Upper lobe of left lung (tissue), 6 donors: ENCODE measurements around the gene DNAJC18. TPM values are rescaled to one million over a fixed set of nuclear protein-coding genes. Genes with fewer than 3 reads are reported as not detected.

Experiments
- ATAC-seq, 2 donors: fragments of 200-7000 bp; cut with Tn5 transposase; one replicate each; pipeline ENCODE4 v1.9.1; 2022; ENCODE audit warnings: mild to moderate bottlenecking in 2 of 2, moderate library complexity in 2 of 2; ENCODE audit not compliant: low FRiP score in 2 of 2
- DNase-seq, 2 donors: peaks; one replicate each; pipeline ENCODE4 v3.0.0-alpha.2; 2019 to 2020
- H3K27ac ChIP-seq, 4 donors: fragments of 200-600 bp; sonication (generic); one replicate each; pipeline ENCODE4 v1.5.1; 2016 to 2019
- H3K27me3 ChIP-seq, 4 donors: fragments of 200-600 bp; sonication (generic); one replicate each; pipeline ENCODE4 v1.5.1; 2017 to 2019
- H3K36me3 ChIP-seq, 4 donors: fragments of 200-600 bp; sonication (generic); one replicate each; pipeline ENCODE4 v1.5.1; 2016 to 2019
- H3K4me1 ChIP-seq, 4 donors: fragments of 200-600 bp; sonication (generic); one replicate each; pipeline ENCODE4 v1.5.1; 2018 to 2019
- H3K4me3 ChIP-seq, 4 donors: fragments of 200-600 bp; sonication (generic); one replicate each; pipeline ENCODE4 v1.5.1; 2017 to 2019; ENCODE audit warnings: mild to moderate bottlenecking in 2 of 4, moderate library complexity in 1 of 4
- H3K9me3 ChIP-seq, 4 donors: fragments of 200-600 bp; sonication (generic); one replicate each; pipeline ENCODE4 v1.5.1; 2018 to 2019
- EP300 ChIP-seq, 4 donors: sonication (generic); formaldehyde crosslinking; IDR thresholded peaks; one replicate each; pipeline ENCODE4 v1.5.1; 2017; ENCODE audit warnings: antibody characterized with exemption in 4 of 4, control low read depth in 2 of 4
- POLR2A ChIP-seq, 4 donors: fragments of 450-650 bp; IDR thresholded peaks; one replicate each; pipeline ENCODE4 v1.5.1; 2016 to 2017; ENCODE audit warnings: antibody characterized with exemption in 4 of 4, mild to moderate bottlenecking in 2 of 4
- POLR2AphosphoS5 ChIP-seq, 2 donors: sonication (generic); formaldehyde crosslinking; IDR thresholded peaks; one replicate each; pipeline ENCODE4 v1.5.1; 2017; ENCODE audit warnings: antibody characterized with exemption in 2 of 2
- WGBS, 2 donors: methylation state at CpG; one replicate each; pipeline ENCODE4 v1.1.5; 2017 to 2018; 5-methylcytosine and 5-hydroxymethylcytosine counted together
- total RNA-seq, 6 donors: library from RNA; depleted of rRNA in 4 of 6; stranded (reverse); fragments of >200 nt in 4 of 6; gene quantifications; one replicate each; pipeline versions ENCODE4 v1.1.0 to v1.2.1, GENCODE V29; 2016 to 2021
- TF ChIP-seq, protein P1 (sequence below), 6 experiments: fragments of 450-650 bp in 4 of 6; fragments of 200-600 bp in 2 of 6; sonication (generic) in 2 of 6; IDR thresholded peaks; one replicate each; pipeline ENCODE4 v1.5.1; 2016 to 2019; ENCODE audit warnings: antibody characterized with exemption in 6 of 6
- donor health status: DM: no; HTN: no; CAD: no; lungs with moderate emphysema.
- donor health status: DM: no; HTN: yes; CAD: no; lungs with severe emphysema.

Gene DNAJC18
- total RNA-seq, 6 donors from 2014 or later, result 1.0 to 11.6 (median 6.3) TPM

DNA sequence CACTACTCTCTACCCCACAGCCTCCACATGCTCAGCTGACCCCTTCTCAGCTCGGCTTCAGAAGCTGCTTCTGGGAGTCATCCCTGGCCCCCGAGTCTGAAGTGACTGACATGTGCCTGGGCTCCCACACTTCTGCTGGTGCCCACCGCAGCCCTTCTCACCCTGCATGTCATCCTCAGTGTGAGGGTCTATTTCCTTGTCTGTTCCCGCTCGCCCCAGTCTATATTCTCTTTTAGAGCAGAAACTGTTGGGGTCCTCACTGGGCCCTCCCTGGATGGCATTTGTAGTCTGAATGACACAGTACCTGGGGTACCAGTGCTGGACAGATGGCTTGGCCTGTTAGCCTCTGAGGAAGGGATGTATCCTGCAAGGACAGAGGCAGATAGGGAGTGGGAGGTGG is 17.9 kb upstream of the DNAJC18 start:
- Histone ChIP-seq H3K27ac (peak overlapping the region in 1 of 4 donors; percentile 86), H3K4me3 (no peak overlapping the region), H3K9me3 (no peaks in the 10 kb centered on the region), H3K4me1 (peaks cover 13 to 35% (median 17%) of the 10 kb centered on the region in 4 donors), H3K36me3 (peaks cover 0 to 29% (median 3%) of the 10 kb centered on the region in 4 donors), H3K27me3 (no peaks in the 10 kb centered on the region)
- ATAC-seq (no peak), DNase-seq (no peak)
- no peak for TF ChIP-seq POLR2AphosphoS5 (IDR thresholded peaks at IDR 0.05)
- TF ChIP-seq EP300 (IDR thresholded peaks at IDR 0.05), result no peak
- TF ChIP-seq POLR2A (IDR thresholded peaks at IDR 0.05), result no peak
- TF ChIP-seq, protein P1, sequence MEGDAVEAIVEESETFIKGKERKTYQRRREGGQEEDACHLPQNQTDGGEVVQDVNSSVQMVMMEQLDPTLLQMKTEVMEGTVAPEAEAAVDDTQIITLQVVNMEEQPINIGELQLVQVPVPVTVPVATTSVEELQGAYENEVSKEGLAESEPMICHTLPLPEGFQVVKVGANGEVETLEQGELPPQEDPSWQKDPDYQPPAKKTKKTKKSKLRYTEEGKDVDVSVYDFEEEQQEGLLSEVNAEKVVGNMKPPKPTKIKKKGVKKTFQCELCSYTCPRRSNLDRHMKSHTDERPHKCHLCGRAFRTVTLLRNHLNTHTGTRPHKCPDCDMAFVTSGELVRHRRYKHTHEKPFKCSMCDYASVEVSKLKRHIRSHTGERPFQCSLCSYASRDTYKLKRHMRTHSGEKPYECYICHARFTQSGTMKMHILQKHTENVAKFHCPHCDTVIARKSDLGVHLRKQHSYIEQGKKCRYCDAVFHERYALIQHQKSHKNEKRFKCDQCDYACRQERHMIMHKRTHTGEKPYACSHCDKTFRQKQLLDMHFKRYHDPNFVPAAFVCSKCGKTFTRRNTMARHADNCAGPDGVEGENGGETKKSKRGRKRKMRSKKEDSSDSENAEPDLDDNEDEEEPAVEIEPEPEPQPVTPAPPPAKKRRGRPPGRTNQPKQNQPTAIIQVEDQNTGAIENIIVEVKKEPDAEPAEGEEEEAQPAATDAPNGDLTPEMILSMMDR (IDR thresholded peaks at IDR 0.05), result no peak
- WGBS, 2 donors, result 95 to 96% methylated on average over 5 of the region's 5 CpGs

DNA sequence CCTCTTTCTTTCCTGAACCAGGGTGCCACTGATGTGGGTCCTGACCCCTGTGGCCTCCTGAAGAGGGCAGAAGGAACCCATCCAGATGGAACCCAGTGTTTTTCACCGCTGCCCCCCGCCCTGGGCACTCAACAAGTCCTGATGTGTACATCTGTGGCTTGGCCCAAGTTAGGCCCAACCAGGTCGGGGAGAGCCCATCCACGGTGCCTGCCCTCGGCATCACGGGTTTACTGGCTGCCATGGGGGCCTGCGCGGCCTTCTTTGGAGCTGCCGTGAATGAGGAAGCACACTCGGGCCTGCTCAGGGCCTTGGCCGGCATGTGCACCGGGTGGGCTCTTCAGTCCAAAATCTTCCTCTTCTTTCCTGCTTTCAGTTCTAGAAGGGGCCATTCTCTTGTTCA is 17.5 kb upstream of the DNAJC18 start:
- Histone ChIP-seq H3K36me3 (peaks cover 0 to 32% (median 3%) of the 10 kb centered on the region in 4 donors), H3K9me3 (no peaks in the 10 kb centered on the region), H3K4me1 (peaks cover 13 to 35% (median 17%) of the 10 kb centered on the region in 4 donors), H3K27ac (no peak overlapping the region), H3K27me3 (no peaks in the 10 kb centered on the region), H3K4me3 (no peak overlapping the region)
- WGBS, 2 donors, result 85 to 86% methylated on average over 5 to 12 of the region's 12 CpGs
- DNase-seq (peak in 1 of 2 donors; percentile 42), ATAC-seq (no peak)
- no peak for TF ChIP-seq POLR2AphosphoS5 (IDR thresholded peaks at IDR 0.05)
- TF ChIP-seq, protein P1 (IDR thresholded peaks at IDR 0.05), result no peak
- no peak for TF ChIP-seq POLR2A (IDR thresholded peaks at IDR 0.05)
- TF ChIP-seq EP300 (IDR thresholded peaks at IDR 0.05), result no peak

DNA sequence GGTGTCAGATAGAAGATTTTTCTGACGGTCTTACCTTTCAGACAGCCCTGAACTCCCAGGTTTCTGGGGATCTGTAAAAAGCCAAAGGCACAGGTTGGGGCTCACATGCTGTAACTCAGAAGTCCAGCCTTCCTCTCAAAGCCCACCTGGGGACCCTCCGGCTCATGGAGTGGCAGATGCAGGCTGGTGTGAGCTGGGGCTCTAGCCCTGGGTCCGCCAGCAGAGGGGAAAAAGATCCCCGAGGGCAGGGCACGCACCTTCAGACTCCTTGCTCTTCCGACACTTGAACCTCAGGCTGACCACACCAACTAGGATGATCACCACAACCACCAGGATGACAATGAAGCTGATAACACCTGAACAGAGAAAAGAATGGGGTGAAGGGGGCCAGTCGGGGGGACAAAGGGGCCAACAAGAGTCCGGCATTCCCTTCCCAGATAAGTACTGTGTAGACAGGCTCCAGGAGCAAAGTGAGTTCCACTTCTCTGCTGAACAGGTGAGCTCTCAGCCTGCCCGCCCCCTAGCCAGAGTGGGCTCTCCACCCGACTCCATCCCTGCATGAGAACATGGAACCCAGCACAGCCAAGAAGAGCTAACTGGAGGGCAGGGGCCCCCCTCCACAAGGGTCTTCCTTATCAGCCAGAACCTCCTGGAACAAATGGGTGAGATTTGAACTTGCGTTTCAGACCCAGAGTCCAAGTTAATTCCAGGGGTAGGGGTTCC is 15.4 kb upstream of the DNAJC18 start:
- H3K36me3 ChIP-seq, result peaks cover 0 to 47% (median 3%) of the 10 kb centered on the region in 4 donors
- WGBS, 2 donors, result 80 to 87% methylated on average over 11 of the region's 11 CpGs
- no peak overlapping the region for H3K4me3 ChIP-seq
- no peaks in the 10 kb centered on the region for H3K9me3 ChIP-seq
- TF ChIP-seq EP300 (IDR thresholded peaks at IDR 0.05), result no peak
- TF ChIP-seq POLR2AphosphoS5 (IDR thresholded peaks at IDR 0.05), result no peak
- no peak for TF ChIP-seq POLR2A (IDR thresholded peaks at IDR 0.05)
- TF ChIP-seq, protein P1 (IDR thresholded peaks at IDR 0.05), result no peak
- no peaks in the 10 kb centered on the region for H3K27me3 ChIP-seq
- peaks cover 9 to 22% (median 13%) of the 10 kb centered on the region in 4 donors for H3K4me1 ChIP-seq
- no peak overlapping the region for H3K27ac ChIP-seq
- ATAC-seq (no peak), DNase-seq (no peak)

DNA sequence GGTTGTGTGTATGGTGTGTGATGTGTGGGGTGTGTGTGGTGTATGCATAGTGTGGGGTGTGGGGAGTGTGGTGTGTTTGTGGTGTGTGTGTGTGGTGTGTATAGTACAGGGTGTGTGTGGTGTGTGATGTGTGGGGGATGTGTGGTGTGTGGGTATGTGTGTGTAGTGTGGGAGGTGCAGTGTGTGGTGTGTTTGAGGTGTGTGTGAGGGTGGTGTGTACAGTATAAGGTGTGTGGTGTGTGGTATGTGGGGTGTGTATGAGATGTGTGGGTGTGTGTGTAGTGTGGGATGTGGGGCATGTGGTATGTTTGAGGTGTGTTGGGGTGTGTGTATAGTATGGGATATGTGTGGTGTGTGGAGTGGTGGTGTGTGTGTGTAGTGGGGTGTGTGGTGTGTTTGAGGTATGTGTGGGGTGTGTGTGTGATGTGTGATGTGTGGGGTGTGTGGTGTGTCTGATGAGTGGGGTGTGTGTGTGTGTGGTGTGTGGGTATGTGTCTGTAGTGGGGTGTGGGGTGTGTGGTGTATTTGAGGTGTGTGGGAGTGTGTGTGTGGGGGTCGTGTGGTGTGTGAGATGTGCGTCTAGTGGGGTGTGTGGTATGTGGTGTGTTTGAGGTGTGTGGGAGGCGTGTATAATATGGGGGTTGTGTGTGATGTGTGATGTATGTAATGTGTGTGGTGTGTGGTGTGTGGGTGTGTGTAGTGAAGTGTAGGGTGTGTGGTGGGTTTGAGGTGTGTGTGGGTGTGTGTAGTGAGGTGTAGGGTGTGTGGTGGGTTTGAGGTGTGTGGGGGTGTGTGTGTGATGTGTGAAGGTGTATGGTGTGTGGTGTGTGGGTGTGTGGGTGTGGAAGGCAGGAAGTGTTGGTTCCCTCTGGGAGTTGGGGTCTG is 14.6 kb upstream of the DNAJC18 start:
- Histone ChIP-seq H3K27ac (no peak overlapping the region), H3K9me3 (no peaks in the 10 kb centered on the region), H3K36me3 (peaks cover 0 to 51% (median 3%) of the 10 kb centered on the region in 4 donors), H3K27me3 (no peaks in the 10 kb centered on the region), H3K4me3 (no peak overlapping the region), H3K4me1 (peaks cover 3 to 14% (median 7%) of the 10 kb centered on the region in 4 donors)
- 80 to 87% methylated on average over 3 of the region's 3 CpGs for WGBS, 2 donors
- ATAC-seq (peak in 1 of 2 donors; percentile 6), DNase-seq (no peak)
- no peak for TF ChIP-seq POLR2AphosphoS5 (IDR thresholded peaks at IDR 0.05)
- TF ChIP-seq POLR2A (IDR thresholded peaks at IDR 0.05), result no peak
- TF ChIP-seq EP300 (IDR thresholded peaks at IDR 0.05), result no peak
- TF ChIP-seq, protein P1 (IDR thresholded peaks at IDR 0.05), result no peak
